ENCODE measurements around the gene PRELID2. TPM values are rescaled to one million over a fixed set of nuclear protein-coding genes. Genes with fewer than 3 reads are reported as not detected.
"Not testable (repeated sequence)": the region's sequence is repeated elsewhere in the genome, so short reads cannot be mapped to it uniquely, and the experiment has no call there.

PRELID2 gene
- polyA plus RNA-seq, 1 of the 3 experiments (the other 2 are of a cell fraction): 5.3 TPM

GRCh38 chr5:145800181-145800580 is 35.0 kb downstream of the PRELID2 start:
- Histone ChIP-seq H2AFZ (ENCODE audit: low read depth) (no peak overlapping the region), H3K4me1 (ENCODE audit: control insufficient read depth in 1 of 2, insufficient read depth in 2 of 2, low read depth in 1 of 2, low read length in 1 of 2) (no peaks in the 10 kb centered on the region), H3K9me2 (no peaks in the 10 kb centered on the region; the same call in 1 of the 2 replicates), H3K4me3 (ENCODE audit: low read depth in 2 of 2, low read length in 1 of 2) (no peak overlapping the region), H3K4me2 (no peak overlapping the region), H3K27ac (ENCODE audit: low read depth in 2 of 2, low read length in 1 of 2) (no peak overlapping the region), H3K27me3 (ENCODE audit: insufficient read depth) (no peaks in the 10 kb centered on the region), H4K20me1 (ENCODE audit: insufficient read depth) (no peaks in the 10 kb centered on the region), H3K9ac (no peak overlapping the region), H3F3A (replicated peaks; ENCODE audit: insufficient read depth) (peaks cover 4% of the 10 kb centered on the region), H3K9me3 (no peaks in the 10 kb centered on the region), H3K79me2 (ENCODE audit: insufficient read depth) (no peaks in the 10 kb centered on the region), H3K36me3 (replicated peaks in 1 of 2; ENCODE audit: control insufficient read depth in 1 of 2, insufficient read depth in 2 of 2, low read length in 1 of 2) (peaks cover 3 to 13% of the 10 kb centered on the region in 2 experiments)
- TF ChIP-seq IRF3 (IDR thresholded peaks at IDR 0.05; ENCODE audit: low read depth, low read length) (no peak), RXRA (IDR thresholded peaks at IDR 0.05; ENCODE audit: borderline replicate concordance, low read depth) (no peak), FOXJ3 (CRISPR knock-in tag; IDR thresholded peaks at IDR 0.05) (no peak), TCF12 (IDR thresholded peaks at IDR 0.05) (no peak), SMC3 (IDR thresholded peaks at IDR 0.05; ENCODE audit: low read depth, low read length) (no peak), EZH2phosphoT487 (IDR thresholded peaks at IDR 0.05; ENCODE audit: borderline replicate concordance, low read depth) (no peak), ZBTB33 (IDR thresholded peaks at IDR 0.05; ENCODE audit: borderline replicate concordance, low read depth) (no peak), GATA2 (CRISPR knock-in tag; IDR thresholded peaks at IDR 0.05) (no peak), JUND (IDR thresholded peaks at IDR 0.05) (no peak), RCOR1 (IDR thresholded peaks at IDR 0.05; ENCODE audit: low read length) (no peak), CHD2 (IDR thresholded peaks at IDR 0.05; ENCODE audit: low read length, partially characterized antibody) (no peak), NFIC (IDR thresholded peaks at IDR 0.05; ENCODE audit: borderline replicate concordance) (no peak), GABPA (IDR thresholded peaks at IDR 0.05; ENCODE audit: low read depth) (no peak), EP300 (IDR thresholded peaks at IDR 0.05; ENCODE audit: borderline replicate concordance in 1 of 2, low read depth in 1 of 2, low read length in 1 of 2) (no peak), USF2 (IDR thresholded peaks at IDR 0.05; ENCODE audit: borderline replicate concordance, low read depth, low read length) (no peak), POLR2AphosphoS5 (IDR thresholded peaks at IDR 0.05; ENCODE audit: low read depth, low read length) (no peak), RFX5 (IDR thresholded peaks at IDR 0.05; ENCODE audit: low read length) (no peak), CTCF (IDR thresholded peaks at IDR 0.05) (no peak), SIN3A (IDR thresholded peaks at IDR 0.05; ENCODE audit: borderline replicate concordance, low read depth, low read length) (no peak)
- DNase-seq: no peak
- WGBS (ENCODE audit: low lambda C conversion rate): 73% methylated on average over 2 of the region's 2 CpGs
- ChIA-PET POLR2A (no interaction called here), CTCF (interaction anchor here (0.9 kb wide), 1 partner anchor 26 kb away, joined by 3 read pairs; no protein-coding TSS in a partner anchor)

- CTCF ChIA-PET; H3F3A ChIP-seq (replicated peaks; ENCODE audit: insufficient read depth); DNase-seq; H3K27me3 ChIP-seq (ENCODE audit: insufficient read depth); POLR2A ChIA-PET; H3K4me3 ChIP-seq (ENCODE audit: low read depth in 2 of 2, low read length in 1 of 2); H3K9me3 ChIP-seq; H2AFZ ChIP-seq (ENCODE audit: low read depth); H4K20me1 ChIP-seq (ENCODE audit: insufficient read depth); H3K9ac ChIP-seq; H3K79me2 ChIP-seq (ENCODE audit: insufficient read depth); H3K9me2 ChIP-seq; H3K4me2 ChIP-seq; H3K27ac ChIP-seq (ENCODE audit: low read depth in 2 of 2, low read length in 1 of 2); H3K4me1 ChIP-seq (ENCODE audit: control insufficient read depth in 1 of 2, insufficient read depth in 2 of 2, low read depth in 1 of 2, low read length in 1 of 2): not testable (repeated sequence)
- peaks cover 4 to 18% of the 10 kb centered on the region in 2 experiments for H3K36me3 ChIP-seq (replicated peaks in 1 of 2; ENCODE audit: control insufficient read depth in 1 of 2, insufficient read depth in 2 of 2, low read length in 1 of 2)
These were observed 36.6 kb downstream of the PRELID2 start for GRCh38 chr5:145798503-145798902.

Data from SK-N-SH (cell line).